Measurements from ENCODE around the gene OLFM3.

OLFM3 gene

GRCh38 chr1:101995984-101996745 lies 561 bp downstream of the OLFM3 start:
- H3K4me3 ChIP-seq (replicated peaks; ENCODE audit: low read depth, low read length): no peak overlapping the region

GRCh38 chr1:101993710-101994109 lies 3.0 kb downstream of the OLFM3 start:
- Histone ChIP-seq H3K36me3 (ENCODE audit: control insufficient read depth, insufficient read depth, low read length) (no peaks in the 10 kb centered on the region), H3K4me3 (replicated peaks; ENCODE audit: low read depth, low read length) (no peak overlapping the region), H3K27me3 (replicated peaks; ENCODE audit: control insufficient read depth, insufficient read depth, low read length) (no peaks in the 10 kb centered on the region)
- TF ChIP-seq CTCF (IDR thresholded peaks at IDR 0.05; ENCODE audit: insufficient read depth, low read length, poor library complexity, severe bottlenecking): no peak
- DNase-seq (ENCODE audit: extremely low read depth, insufficient read length): no peak

More at GRCh38 chr1:101995984-101996745, 561 bp downstream of the OLFM3 start:
- no peaks in the 10 kb centered on the region for H3K36me3 ChIP-seq (ENCODE audit: control insufficient read depth, insufficient read depth, low read length)
- TF ChIP-seq CTCF (IDR thresholded peaks at IDR 0.05; ENCODE audit: insufficient read depth, low read length, poor library complexity, severe bottlenecking): no peak
- DNase-seq (ENCODE audit: extremely low read depth, insufficient read length): no peak
- H3K27me3 ChIP-seq (replicated peaks; ENCODE audit: control insufficient read depth, insufficient read depth, low read length): no peaks in the 10 kb centered on the region

GRCh38 chr1:101992821-101993575 lies 3.7 kb downstream of the OLFM3 start:
- no peak for TF ChIP-seq CTCF (IDR thresholded peaks at IDR 0.05; ENCODE audit: insufficient read depth, low read length, poor library complexity, severe bottlenecking)
- no peak for DNase-seq (ENCODE audit: extremely low read depth, insufficient read length)
- Histone ChIP-seq H3K4me3 (replicated peaks; ENCODE audit: low read depth, low read length) (no peak overlapping the region), H3K27me3 (replicated peaks; ENCODE audit: control insufficient read depth, insufficient read depth, low read length) (no peaks in the 10 kb centered on the region), H3K36me3 (ENCODE audit: control insufficient read depth, insufficient read depth, low read length) (no peaks in the 10 kb centered on the region)

- H3K27me3 ChIP-seq (replicated peaks; ENCODE audit: control insufficient read depth, insufficient read depth, low read length): no peaks in the 10 kb centered on the region
- H3K36me3 ChIP-seq (ENCODE audit: control insufficient read depth, insufficient read depth, low read length): no peaks in the 10 kb centered on the region
- H3K4me3 ChIP-seq (replicated peaks; ENCODE audit: low read depth, low read length): no peak overlapping the region
- DNase-seq (ENCODE audit: extremely low read depth, insufficient read length): no peak
- TF ChIP-seq CTCF (IDR thresholded peaks at IDR 0.05; ENCODE audit: insufficient read depth, low read length, poor library complexity, severe bottlenecking): no peak
Measured at GRCh38 chr1:101980974-101981373, 15.8 kb downstream of the OLFM3 start.

GRCh38 chr1:101977266-101977665 lies 19.5 kb downstream of the OLFM3 start:
- DNase-seq (ENCODE audit: extremely low read depth, insufficient read length): no peak
- Histone ChIP-seq H3K36me3 (ENCODE audit: control insufficient read depth, insufficient read depth, low read length) (no peaks in the 10 kb centered on the region), H3K4me3 (replicated peaks; ENCODE audit: low read depth, low read length) (no peak overlapping the region), H3K27me3 (replicated peaks; ENCODE audit: control insufficient read depth, insufficient read depth, low read length) (no peaks in the 10 kb centered on the region)
- no peak for TF ChIP-seq CTCF (IDR thresholded peaks at IDR 0.05; ENCODE audit: insufficient read depth, low read length, poor library complexity, severe bottlenecking)
